T47D (cell line): ENCODE measurements around the gene LIF.

Experiments
- DNase-seq, 2 experiments: peaks; one replicate each; pipeline versions ENCODE4 v3.0.0 to v3.0.0-alpha.2; 2011 to 2012; ENCODE audit warnings: low read depth in 1 of 2, low spot score in 1 of 2
- JUND ChIP-seq: IDR thresholded peaks from 2 replicates; pipeline ENCODE4 v1.6.1; 2012; ENCODE audit warnings: low read depth
- in situ Hi-C: cut with HindIII; loops from 2 replicates; pipeline ENCODE4 v1.10.0; 2016; ENCODE audit warnings: low sequenced_read_pairs, low pct_unique_long_range_greater_than_20kb

Gene LIF

GRCh38 chr22:30288419-30289140 is 42.0 kb upstream of the LIF start:
- in situ Hi-C loops, result no loop called here
- no peak for DNase-seq
- no peak for TF ChIP-seq JUND

DNA sequence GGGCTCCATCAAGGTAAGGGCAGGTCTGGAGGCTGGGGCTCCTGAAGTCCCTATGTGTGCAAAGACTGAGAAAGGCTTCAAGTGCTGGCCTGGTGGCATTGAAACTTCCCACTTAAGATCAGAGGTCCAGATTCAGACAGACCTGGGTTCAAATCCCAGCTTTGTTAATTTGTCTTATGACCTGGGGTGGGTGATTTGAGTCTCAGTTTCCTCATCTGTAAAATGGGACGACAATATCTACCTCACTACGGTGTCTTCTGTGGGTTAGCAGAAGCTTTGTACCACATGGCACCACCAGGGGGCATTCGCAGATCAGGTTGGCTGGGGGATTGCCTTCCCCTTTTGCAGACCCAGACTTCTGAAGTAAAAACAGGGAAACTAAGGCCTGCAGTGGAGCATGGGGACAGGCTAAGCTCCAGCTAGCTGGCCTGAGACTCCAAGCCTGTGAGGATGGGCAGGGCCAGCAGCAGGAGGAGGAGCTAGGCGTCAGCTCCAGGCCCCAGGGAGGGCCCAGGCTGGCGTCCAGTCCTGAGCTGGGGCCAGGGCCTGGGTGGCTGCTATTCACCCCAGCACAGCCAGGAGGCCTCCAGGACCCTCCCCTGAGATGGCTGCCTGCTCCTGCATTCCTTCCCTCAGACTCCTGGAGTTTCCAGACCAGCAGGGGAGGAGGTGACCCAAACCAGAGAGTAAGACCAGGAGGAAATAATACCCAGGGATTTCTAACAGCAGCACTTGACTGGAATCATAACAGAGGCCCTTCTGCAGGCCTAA is 41.3 kb upstream of the LIF start:
- in situ Hi-C loops, result no loop called here
- DNase-seq, result peak; percentile 67 to 88
- no peak for TF ChIP-seq JUND

DNA sequence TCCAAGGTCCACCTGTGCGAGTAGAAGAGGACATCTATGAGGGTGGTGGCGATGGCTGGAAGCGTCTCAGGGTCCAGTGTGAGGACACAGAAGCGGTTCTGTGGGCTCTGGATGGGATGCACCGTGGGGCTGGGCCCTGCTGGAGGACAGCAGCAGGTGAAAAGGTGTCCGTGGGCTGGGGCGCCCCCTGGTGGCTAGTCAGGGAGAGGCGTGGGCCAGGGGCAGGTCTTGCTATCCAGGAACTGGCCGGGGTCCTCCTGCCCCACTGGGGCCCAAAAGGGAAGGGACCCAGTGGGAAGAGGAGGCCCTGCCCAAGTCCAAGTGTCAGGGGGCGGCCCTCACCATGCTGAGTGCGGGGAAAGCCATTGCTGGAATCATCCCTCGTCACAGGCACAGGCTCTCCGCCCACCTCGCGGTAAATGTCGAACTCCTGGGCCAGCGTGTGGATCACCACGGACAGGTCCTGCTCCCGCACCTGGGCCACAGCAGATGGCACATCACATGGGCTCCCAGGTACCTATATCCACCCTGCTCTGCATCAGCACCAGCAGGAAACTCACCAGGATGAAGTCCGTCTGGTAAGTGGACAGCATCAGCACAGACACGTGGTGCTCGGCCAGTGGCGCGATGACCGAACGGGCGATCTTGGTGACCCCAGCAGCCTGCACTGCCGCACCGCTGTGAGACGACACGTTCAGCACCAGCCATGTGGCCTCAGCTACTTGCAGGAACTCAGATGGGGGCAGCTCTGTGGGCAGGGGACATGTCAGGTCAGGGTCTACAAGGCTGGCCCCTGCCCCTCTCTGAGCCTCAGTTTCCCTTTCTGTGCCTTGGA is 40.5 kb upstream of the LIF start:
- in situ Hi-C loops, result no loop called here
- no peak for TF ChIP-seq JUND
- peak; percentile 55 to 59 for DNase-seq

- no peak for TF ChIP-seq JUND
- in situ Hi-C loops, result no loop called here
- DNase-seq, result no peak
Measured at GRCh38 chr22:30286331-30286730, 39.8 kb upstream of the LIF start.

GRCh38 chr22:30285846-30286200 is 39.3 kb upstream of the LIF start:
- TF ChIP-seq JUND, result no peak
- in situ Hi-C loops, result no loop called here
- DNase-seq, result no peak

GRCh38 chr22:30285176-30285845 is 38.8 kb upstream of the LIF start:
- TF ChIP-seq JUND, result no peak
- in situ Hi-C loops, result no loop called here
- no peak for DNase-seq

DNA sequence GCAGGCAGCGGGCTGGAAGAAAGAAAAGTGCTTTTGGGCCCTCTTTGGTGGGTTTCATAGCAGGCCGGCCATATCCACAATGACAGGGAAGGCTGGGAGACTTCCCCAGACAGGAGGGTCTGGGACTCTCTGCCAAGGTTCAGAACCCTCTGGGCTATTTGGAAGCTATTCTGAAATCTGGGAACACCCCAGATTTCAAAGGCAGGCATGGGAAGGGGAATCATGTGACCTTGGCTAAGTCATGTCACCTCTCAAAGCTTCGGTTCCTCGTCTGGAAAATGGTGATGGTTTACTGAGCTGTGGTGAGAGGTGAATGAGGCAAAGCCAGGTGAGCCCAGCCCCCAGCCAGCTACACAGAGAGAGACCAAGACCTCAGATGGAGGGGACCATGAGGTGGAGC is 38.1 kb upstream of the LIF start:
- no peak for TF ChIP-seq JUND
- no peak for DNase-seq
- in situ Hi-C loops, result no loop called here

DNA sequence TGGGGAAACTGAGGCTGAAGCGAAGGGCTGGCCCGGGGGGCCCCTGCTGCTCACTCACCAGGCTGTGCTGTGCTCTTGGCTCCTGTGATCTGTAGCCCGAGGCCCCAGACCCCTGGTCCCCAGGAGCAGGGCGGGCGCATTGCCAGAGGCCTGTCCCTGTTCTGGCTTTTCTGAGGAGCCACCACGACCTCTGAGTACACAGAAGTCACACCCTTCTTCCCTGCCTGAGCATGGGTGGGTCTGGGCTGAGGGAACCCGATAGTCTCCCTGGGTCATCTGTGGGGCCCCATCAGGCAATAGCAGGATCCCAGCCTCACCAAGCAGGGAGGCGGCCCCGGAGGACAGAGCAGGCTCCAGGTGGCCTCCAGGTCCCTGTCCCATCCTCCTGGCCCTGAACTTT is 37.6 kb upstream of the LIF start:
- no peak for TF ChIP-seq JUND
- in situ Hi-C loops, result no loop called here
- no peak for DNase-seq

- no peak for TF ChIP-seq JUND
- in situ Hi-C loops, result no loop called here
- DNase-seq, result no peak
Measured at GRCh38 chr22:30283342-30283741, 36.8 kb upstream of the LIF start.

GRCh38 chr22:30282616-30283046 is 36.1 kb upstream of the LIF start:
- in situ Hi-C loops, result no loop called here
- no peak for TF ChIP-seq JUND

DNA sequence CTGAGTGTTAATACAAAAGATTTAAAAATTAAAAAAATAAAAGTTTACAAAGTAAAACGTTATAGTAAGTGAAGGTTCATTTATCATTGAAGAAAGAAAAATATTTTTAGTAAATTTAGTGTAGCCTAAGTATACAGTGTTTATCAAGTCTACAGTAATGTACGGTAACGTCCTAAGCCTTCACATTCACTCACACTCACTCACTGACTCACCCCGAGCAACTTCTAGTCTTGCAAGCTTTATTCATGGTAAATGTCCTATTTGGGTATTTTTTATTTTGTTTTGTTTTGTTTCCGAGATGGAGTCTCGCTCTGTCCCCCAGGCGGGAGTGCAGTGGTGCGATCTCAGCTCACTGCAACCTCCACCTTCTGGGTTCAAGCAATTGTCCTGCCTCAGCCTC is 33.9 kb upstream of the LIF start:
- DNase-seq, result no peak
- TF ChIP-seq JUND, result no peak
- in situ Hi-C loops, result no loop called here

More at GRCh38 chr22:30282616-30283046, 36.1 kb upstream of the LIF start:
- DNase-seq, result no peak

- in situ Hi-C loops, result no loop called here
- DNase-seq, result no peak
- TF ChIP-seq JUND, result no peak
Measured at GRCh38 chr22:30279932-30280331, 33.4 kb upstream of the LIF start.
